Keratinocyte (primary cell): ENCODE measurements around the gene SPIN2A. TPM values are rescaled to one million over a fixed set of nuclear protein-coding genes. Genes with fewer than 3 reads are reported as not detected.

ENCODE experiments used
- DNase-seq: peaks from one replicate; pipeline ENCODE4 v3.0.0-alpha.2; 2011; ENCODE audit warnings: low read depth, missing footprints, low spot score
- FAIRE-seq: peaks from 2 replicates; lab custom pipeline; 2011; peaks lifted over from hg19 to GRCh38; lab: Jason Lieb, UNC
- H2AFZ ChIP-seq: 2 replicates; pipeline ENCODE4 v1.6.0; 2012; ENCODE audit warnings: low read length, control low read depth, inconsistent platforms; ENCODE audit not compliant: control insufficient read depth
- H3K27ac ChIP-seq: 2 replicates; pipeline ENCODE4 v1.5.1; 2011; ENCODE audit warnings: low read length; ENCODE audit not compliant: control insufficient read depth, insufficient read depth
- H3K27me3 ChIP-seq: 3 replicates; pipeline ENCODE4 v1.6.0; 2011; ENCODE audit warnings: low read length; ENCODE audit not compliant: control insufficient read depth, insufficient read depth; ENCODE audit errors: extremely low read depth
- H3K36me3 ChIP-seq, 2 experiments: 2 replicates in 1 of 2; 3 replicates in 1 of 2; pipeline ENCODE4 v1.5.1; 2011; ENCODE audit warnings: low read length in 2 of 2, mild to moderate bottlenecking in 1 of 2; ENCODE audit not compliant: control insufficient read depth in 2 of 2, insufficient read depth in 2 of 2; ENCODE audit errors: extremely low read depth in 1 of 2
- H3K4me1 ChIP-seq: 3 replicates; pipeline ENCODE4 v1.5.1; 2011; ENCODE audit warnings: low read length; ENCODE audit not compliant: control insufficient read depth, insufficient read depth; ENCODE audit errors: extremely low read depth
- H3K4me2 ChIP-seq: 3 replicates; pipeline ENCODE4 v1.6.0; 2011; ENCODE audit warnings: low read depth, low read length; ENCODE audit not compliant: control insufficient read depth, insufficient read depth; ENCODE audit errors: extremely low read depth
- H3K4me3 ChIP-seq, 3 experiments: fragments of 200-600 bp in 1 of 3; sonication (generic) in 1 of 3; 2 replicates in 2 of 3; 3 replicates in 1 of 3; pipeline ENCODE4 v1.5.1; 2011 to 2016; ENCODE audit warnings: low read length in 3 of 3, mild to moderate bottlenecking in 3 of 3, control low read depth in 2 of 3, inconsistent platforms in 1 of 3, low read depth in 1 of 3, mixed read lengths in 1 of 3, mixed run types in 1 of 3, moderate library complexity in 1 of 3; ENCODE audit not compliant: control insufficient read depth in 2 of 3, insufficient read depth in 2 of 3; ENCODE audit errors: extremely low read depth in 1 of 3
- H3K79me2 ChIP-seq: 2 replicates; pipeline ENCODE4 v1.6.0; 2012; ENCODE audit warnings: low read length; ENCODE audit not compliant: control insufficient read depth, insufficient read depth
- H3K9ac ChIP-seq: 3 replicates; pipeline ENCODE4 v1.6.0; 2011; ENCODE audit warnings: low read length; ENCODE audit not compliant: control insufficient read depth, insufficient read depth; ENCODE audit errors: extremely low read depth
- H3K9me1 ChIP-seq: 3 replicates; pipeline ENCODE4 v1.6.0; 2011; ENCODE audit warnings: low read length; ENCODE audit not compliant: control insufficient read depth, insufficient read depth; ENCODE audit errors: extremely low read depth
- H3K9me3 ChIP-seq: 2 replicates; pipeline ENCODE4 v1.5.1; 2012; ENCODE audit warnings: low read depth, low read length; ENCODE audit not compliant: control insufficient read depth
- H4K20me1 ChIP-seq: 3 replicates; pipeline ENCODE4 v1.6.0; 2011; ENCODE audit warnings: low read length; ENCODE audit not compliant: control insufficient read depth, insufficient read depth; ENCODE audit errors: extremely low read depth
- CTCF ChIP-seq, 3 experiments: IDR thresholded peaks in 1 of 3; conservative IDR thresholded peaks in 1 of 3; optimal IDR thresholded peaks in 1 of 3; 2 replicates in 2 of 3; 3 replicates in 1 of 3; pipeline versions ENCODE3 to v1.5.1; 2011; ENCODE audit warnings: low read length in 3 of 3, mild to moderate bottlenecking in 3 of 3, moderate library complexity in 2 of 3, control low read depth in 1 of 3, inconsistent platforms in 1 of 3; ENCODE audit not compliant: insufficient read depth in 2 of 3; ENCODE audit errors: extremely low read depth in 1 of 3
- EZH2 ChIP-seq: IDR thresholded peaks from one replicate; pipeline ENCODE4 v1.6.1; 2012; ENCODE audit warnings: inconsistent platforms, mild to moderate bottlenecking, low read length, moderate library complexity
- dilution Hi-C: fragments of 300-500 bp; cut with MboI; formaldehyde crosslinking; loops from one replicate; pipeline ENCODE4 v1.7.0; 2020; ENCODE audit warnings: low sequenced_read_pairs; ENCODE audit not compliant: extremely low pct_ligation_motif_present
- polyA plus RNA-seq, 5 experiments: library from polyadenylated mRNA; depleted of rRNA in 3 of 5; stranded (reverse) in 3 of 5; stranded (forward) in 1 of 5; unstranded in 1 of 5; fragments of >200 nt; gene quantifications; 1 replicate in 1 of 5; 2 replicates in 3 of 5; 3 replicates in 1 of 5; pipeline versions ENCODE4 v1.2.1 to v1.2.3, GENCODE V29; 2011 to 2012; ENCODE audit warnings: missing spikeins in 2 of 5, low read depth in 1 of 5, low replicate concordance in 1 of 5

SPIN2A gene
- polyA plus RNA-seq, 1 donor (not counting 4 experiments of a cell fraction or from before 2014, with no cell fraction given): 0.42 TPM

- H3K4me1 ChIP-seq: no peaks in the 10 kb centered on the region
- TF ChIP-seq EZH2: no peak
- TF ChIP-seq CTCF (optimal IDR thresholded peaks at IDR 0.05 in 1 of 3, IDR thresholded peaks at IDR 0.05 in 1 of 3, conservative IDR thresholded peaks at IDR 0.05 in 1 of 3; ENCODE audit: extremely low read depth in 1 of 3, insufficient read depth in 2 of 3, low read length in 3 of 3): no peak
- no peak overlapping the region for H3K4me3 ChIP-seq
- no peaks in the 10 kb centered on the region for H3K9me3 ChIP-seq
- no peaks in the 10 kb centered on the region for H3K79me2 ChIP-seq
- no peaks in the 10 kb centered on the region for H3K27me3 ChIP-seq
- H3K9ac ChIP-seq: no peak overlapping the region
- no peaks in the 10 kb centered on the region for H4K20me1 ChIP-seq
- H2AFZ ChIP-seq: no peak overlapping the region
- DNase-seq (no peak), FAIRE-seq (no peak)
- no peak overlapping the region for H3K27ac ChIP-seq
- no peaks in the 10 kb centered on the region for H3K36me3 ChIP-seq
- H3K9me1 ChIP-seq: no peaks in the 10 kb centered on the region
- dilution Hi-C loops: no loop called here
- H3K4me2 ChIP-seq: no peak overlapping the region
Measured at GRCh38 chrX:57104921-57105398, 32.2 kb downstream of the SPIN2A start.

GRCh38 chrX:57104406-57104805 is 32.8 kb downstream of the SPIN2A start:
- no peaks in the 10 kb centered on the region for H3K27me3 ChIP-seq
- no peak for TF ChIP-seq CTCF (optimal IDR thresholded peaks at IDR 0.05 in 1 of 3, IDR thresholded peaks at IDR 0.05 in 1 of 3, conservative IDR thresholded peaks at IDR 0.05 in 1 of 3; ENCODE audit: extremely low read depth in 1 of 3, insufficient read depth in 2 of 3, low read length in 3 of 3)
- no peak for TF ChIP-seq EZH2
- dilution Hi-C loops: no loop called here
- no peaks in the 10 kb centered on the region for H3K79me2 ChIP-seq
- FAIRE-seq (no peak), DNase-seq (no peak)
- H3K9me3 ChIP-seq: no peaks in the 10 kb centered on the region
- H3K9ac ChIP-seq: no peak overlapping the region
- H3K4me2 ChIP-seq: no peak overlapping the region
- no peaks in the 10 kb centered on the region for H3K36me3 ChIP-seq
- no peak overlapping the region for H2AFZ ChIP-seq
- H3K9me1 ChIP-seq: no peaks in the 10 kb centered on the region
- H3K4me1 ChIP-seq: no peaks in the 10 kb centered on the region
- H3K4me3 ChIP-seq: no peak overlapping the region
- H3K27ac ChIP-seq: no peak overlapping the region
- H4K20me1 ChIP-seq: no peaks in the 10 kb centered on the region
